VCaP (cell line): ENCODE data around the gene PMIS2.

ENCODE experiments used
- H3K27ac ChIP-seq: fragments of 450-650 bp; 2 replicates; pipeline ENCODE4 v1.5.1; 2017
- TF ChIP-seq, protein P1 (sequence below): fragments of 450-650 bp; conservative IDR thresholded peaks from 2 replicates; pipeline ENCODE4 v1.5.1; 2017; ENCODE audit warnings: mild to moderate bottlenecking, moderate library complexity

Gene PMIS2

GRCh38 chr19:35622750-35623149 lies 36.8 kb downstream of the PMIS2 start:
- H3K27ac ChIP-seq: no peak overlapping the region
- TF ChIP-seq, protein P1, sequence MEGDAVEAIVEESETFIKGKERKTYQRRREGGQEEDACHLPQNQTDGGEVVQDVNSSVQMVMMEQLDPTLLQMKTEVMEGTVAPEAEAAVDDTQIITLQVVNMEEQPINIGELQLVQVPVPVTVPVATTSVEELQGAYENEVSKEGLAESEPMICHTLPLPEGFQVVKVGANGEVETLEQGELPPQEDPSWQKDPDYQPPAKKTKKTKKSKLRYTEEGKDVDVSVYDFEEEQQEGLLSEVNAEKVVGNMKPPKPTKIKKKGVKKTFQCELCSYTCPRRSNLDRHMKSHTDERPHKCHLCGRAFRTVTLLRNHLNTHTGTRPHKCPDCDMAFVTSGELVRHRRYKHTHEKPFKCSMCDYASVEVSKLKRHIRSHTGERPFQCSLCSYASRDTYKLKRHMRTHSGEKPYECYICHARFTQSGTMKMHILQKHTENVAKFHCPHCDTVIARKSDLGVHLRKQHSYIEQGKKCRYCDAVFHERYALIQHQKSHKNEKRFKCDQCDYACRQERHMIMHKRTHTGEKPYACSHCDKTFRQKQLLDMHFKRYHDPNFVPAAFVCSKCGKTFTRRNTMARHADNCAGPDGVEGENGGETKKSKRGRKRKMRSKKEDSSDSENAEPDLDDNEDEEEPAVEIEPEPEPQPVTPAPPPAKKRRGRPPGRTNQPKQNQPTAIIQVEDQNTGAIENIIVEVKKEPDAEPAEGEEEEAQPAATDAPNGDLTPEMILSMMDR: no peak

GRCh38 chr19:35623327-35624010 lies 37.5 kb downstream of the PMIS2 start:
- TF ChIP-seq, protein P1: no peak
- no peak overlapping the region for H3K27ac ChIP-seq

DNA sequence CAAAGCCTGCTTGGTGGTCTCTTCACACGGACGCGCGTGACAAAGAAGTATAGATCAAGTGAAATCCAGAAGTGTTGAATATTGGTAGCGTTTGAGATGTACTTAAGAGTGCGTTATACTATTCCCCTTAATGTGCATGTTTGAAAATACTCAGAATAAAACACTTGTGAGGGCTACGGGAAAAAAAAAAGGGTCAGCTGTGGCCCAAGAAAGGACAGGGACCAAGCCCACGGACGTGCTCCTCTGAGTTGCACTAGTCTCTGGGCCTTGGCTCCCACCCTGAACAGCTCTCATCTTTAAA lies 42.2 kb downstream of the PMIS2 start:
- TF ChIP-seq, protein P1: no peak
- peak overlapping the region; percentile 80 for H3K27ac ChIP-seq

DNA sequence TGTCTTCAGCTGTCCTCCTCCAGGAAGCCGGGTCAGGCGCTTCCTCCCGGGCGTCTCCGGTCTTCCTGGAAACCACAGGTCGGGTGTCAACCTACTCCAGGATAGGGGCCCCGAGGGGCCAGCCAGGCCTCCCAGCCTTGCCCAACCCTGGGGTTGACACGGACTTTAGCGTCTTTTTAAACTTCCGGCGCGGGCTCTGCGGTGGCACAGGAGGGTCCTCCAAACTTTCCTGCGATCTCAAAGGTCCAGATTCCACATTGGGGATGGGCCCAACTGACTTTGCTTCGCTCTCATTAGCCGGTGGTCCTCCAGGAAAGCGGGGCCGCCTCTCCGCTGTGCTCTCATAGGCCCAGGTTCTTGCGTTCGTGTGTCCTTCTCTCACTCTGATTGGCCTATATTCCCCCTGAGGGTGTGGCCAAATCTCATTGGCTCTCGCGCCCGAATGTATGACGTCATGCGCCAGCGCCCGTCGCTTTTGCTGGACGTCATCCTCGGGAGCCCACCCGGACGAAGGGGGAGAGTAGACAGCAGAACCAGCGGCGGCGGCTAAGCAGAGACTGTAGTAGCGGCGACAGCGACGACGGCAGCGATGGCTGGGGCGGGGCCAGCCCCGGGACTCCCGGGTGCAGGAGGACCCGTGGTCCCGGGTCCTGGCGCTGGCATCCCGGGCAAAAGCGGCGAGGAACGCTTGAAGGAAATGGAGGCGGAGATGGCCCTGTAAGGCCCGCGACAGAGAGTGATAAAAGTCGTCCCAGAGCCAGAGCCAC lies 42.8 kb downstream of the PMIS2 start, which contains the start of gene RBM42:
Gene RBM42, plus strand, starts transcription at position 472 of the 767 bp plus-strand sequence. Its CDS starts 118 bp downstream, at position 590.
- TF ChIP-seq, protein P1: no peak
- peak within 1 kb of the TSS; percentile 80 for H3K27ac ChIP-seq

GRCh38 chr19:35629332-35629633 lies 43.3 kb downstream of the PMIS2 start:
- peak overlapping the region; percentile 80 for H3K27ac ChIP-seq
- TF ChIP-seq, protein P1: no peak

GRCh38 chr19:35633727-35634440 lies 47.9 kb downstream of the PMIS2 start:
- H3K27ac ChIP-seq: no peak overlapping the region
- TF ChIP-seq, protein P1: no peak

DNA sequence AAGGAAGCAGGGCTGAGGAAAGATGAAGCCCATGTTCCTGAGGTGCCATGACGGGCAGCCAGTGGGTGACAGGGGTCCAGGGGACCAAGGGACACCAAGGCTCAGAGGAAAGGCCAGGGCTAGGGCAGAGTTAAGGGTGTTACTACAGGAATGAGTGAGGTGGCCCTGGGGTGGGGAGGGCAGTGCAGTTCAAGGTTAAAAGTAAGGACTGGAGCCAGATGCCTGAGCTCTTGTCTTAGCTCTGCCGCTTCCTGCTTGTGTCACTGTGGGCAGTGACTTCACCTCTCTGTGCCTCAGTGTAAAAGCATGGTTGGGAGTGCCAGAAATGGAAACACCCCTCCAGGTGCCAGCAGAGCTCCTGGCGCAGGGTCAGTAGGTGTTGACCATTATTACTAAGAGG lies 50.7 kb downstream of the PMIS2 start:
- no peak overlapping the region for H3K27ac ChIP-seq
- TF ChIP-seq, protein P1: no peak
